Measurements from ENCODE around the gene PCED1A.

Gene PCED1A

GRCh38 chr20:2804041-2804828 lies 36.2 kb downstream of the PCED1A start:
- no peak for DNase-seq (ENCODE audit: low read depth in 2 of 2)

DNA sequence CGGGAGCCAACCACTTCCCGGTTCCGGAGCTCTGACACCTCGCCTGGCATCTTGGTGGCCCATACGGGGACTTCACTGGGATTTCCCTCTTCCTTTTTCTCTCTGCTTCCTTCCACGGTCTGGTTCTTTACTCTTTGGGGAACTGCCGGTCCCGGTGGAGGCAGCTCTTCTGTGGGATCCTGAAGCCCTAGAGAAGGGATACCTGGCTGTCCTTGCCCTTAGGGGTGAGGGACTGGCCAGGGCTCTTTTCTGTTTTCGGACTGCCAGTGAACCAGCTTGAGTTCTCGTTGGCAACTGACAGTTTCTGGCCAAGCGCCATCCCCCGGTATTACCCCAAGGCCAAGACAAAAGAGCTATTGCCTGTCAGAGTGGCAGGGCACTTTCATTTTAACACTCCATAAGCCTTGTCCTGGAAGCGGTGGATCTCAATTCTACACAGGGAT lies 39.1 kb downstream of the PCED1A start:
- no peak for DNase-seq (ENCODE audit: low read depth in 2 of 2)

- no peak for DNase-seq (ENCODE audit: low read depth in 2 of 2)
Measured at GRCh38 chr20:2800521-2801285, 39.8 kb downstream of the PCED1A start, which contains the start of gene CPXM1. CPXM1 (minus strand) TSS chr20:2800627; CDS start chr20:2800572, 55 bp downstream.

- DNase-seq (ENCODE audit: low read depth in 2 of 2), result no peak
Measured at GRCh38 chr20:2799688-2800520, 40.6 kb downstream of the PCED1A start.

DNA sequence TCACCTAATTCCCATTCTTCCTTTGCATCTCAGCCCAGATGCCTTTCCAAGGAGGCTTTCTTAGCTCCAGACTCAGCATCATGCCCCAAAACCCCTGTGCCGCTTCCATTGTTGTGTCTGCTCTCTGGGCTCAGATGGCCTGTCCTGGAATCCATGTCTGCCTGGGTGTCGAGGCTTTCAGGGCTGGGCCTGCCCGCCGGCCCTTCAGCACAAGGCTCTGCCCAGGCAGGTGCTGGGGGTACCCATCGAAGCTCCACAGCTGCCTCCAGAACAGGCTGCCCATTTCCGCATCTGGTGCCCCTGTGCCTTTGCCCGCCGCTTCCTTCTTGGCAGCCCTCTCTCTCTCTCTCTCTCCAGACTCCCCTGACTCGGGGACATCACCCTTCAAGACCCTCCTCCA lies 41.2 kb downstream of the PCED1A start:
- DNase-seq (ENCODE audit: low read depth in 2 of 2), result no peak

DNA sequence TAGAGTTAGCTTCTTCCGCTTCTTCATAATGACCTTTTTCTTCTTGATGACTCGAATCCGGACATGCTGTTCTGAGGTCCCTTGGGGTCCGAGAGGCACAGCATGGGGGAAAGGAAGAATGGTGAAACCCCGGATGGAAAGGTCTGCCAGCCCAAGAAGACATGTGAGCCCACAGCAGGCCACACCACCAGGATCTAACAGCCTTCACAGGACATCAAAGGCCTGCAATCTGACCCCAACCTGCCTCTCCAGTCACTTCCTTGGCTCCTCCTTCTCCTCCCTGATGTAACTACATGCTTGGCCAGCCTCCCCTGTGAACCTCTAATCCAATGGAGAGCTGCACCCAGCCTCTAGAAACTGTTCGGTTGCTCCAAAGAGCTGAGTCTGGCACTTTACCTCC lies 41.6 kb downstream of the PCED1A start:
- no peak for DNase-seq (ENCODE audit: low read depth in 2 of 2)

DNA sequence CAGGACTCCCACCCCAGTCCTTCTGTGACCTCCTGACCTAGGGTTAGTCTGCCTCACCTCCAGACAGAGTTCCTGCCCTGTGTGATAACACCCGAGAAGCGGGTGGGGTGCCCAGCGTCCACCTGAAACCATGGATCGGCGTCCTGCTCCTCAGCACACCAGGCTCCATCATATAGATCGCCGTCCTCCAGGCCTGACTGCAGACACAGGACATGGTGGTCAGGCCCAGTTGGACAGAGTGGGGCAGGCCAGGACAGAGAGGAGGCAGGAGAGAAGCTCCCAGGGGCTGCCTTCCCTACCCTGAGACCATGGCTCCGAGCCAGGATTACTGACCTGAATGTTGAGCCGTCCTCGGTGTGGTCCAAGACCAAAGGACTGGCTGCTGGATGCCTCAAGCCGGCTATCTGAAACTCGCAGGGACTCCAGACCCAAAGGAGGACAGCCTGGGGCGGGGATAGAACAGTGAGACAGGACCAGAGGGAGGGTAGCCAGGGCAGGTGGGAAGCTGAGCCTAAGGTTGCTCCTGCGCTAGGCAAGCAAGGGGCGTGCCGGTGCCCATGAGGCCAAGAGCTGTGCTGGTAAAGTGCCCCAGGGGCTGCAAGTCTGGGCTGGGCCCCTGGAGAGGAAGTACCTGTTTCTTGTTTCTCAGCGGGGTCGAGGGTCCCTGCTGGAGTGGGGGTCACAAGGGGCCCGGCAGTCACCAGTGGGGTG lies 42.2 kb downstream of the PCED1A start:
- DNase-seq (ENCODE audit: low read depth in 2 of 2), result no peak

GRCh38 chr20:2797136-2797983 lies 43.1 kb downstream of the PCED1A start:
- no peak for DNase-seq (ENCODE audit: low read depth in 2 of 2)

DNA sequence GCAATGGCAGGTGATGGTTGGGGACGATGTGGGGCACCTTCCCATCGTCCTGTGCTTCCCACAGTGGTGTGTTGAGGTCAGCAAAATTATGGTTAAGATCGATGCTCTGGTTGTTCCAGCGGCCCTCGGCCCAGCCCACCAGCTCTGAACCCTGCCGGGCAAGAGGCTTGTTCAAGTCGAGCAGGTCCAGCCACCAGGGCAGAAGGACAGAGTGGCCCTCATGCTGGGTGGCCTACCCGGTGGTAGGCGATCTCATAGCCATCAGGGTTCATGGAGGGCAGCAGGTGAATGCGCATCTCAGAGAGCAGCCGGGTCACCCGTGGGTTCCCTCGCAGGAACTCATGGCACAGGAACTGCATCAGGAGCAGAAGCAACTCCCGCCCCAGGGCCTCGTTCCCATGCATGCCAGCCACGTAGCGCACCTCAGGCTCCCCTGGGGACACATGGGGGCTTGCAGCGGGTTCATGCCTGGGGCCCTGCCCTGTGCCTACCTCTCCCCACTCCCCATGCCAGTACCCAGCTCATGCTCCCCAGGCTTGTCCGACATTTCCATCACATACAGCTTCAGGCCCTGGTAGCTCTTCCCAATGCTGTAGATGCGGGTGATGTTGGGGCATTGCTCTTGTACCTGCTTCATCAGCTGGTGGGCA lies 44.3 kb downstream of the PCED1A start:
- no peak for DNase-seq (ENCODE audit: low read depth in 2 of 2)

DNA sequence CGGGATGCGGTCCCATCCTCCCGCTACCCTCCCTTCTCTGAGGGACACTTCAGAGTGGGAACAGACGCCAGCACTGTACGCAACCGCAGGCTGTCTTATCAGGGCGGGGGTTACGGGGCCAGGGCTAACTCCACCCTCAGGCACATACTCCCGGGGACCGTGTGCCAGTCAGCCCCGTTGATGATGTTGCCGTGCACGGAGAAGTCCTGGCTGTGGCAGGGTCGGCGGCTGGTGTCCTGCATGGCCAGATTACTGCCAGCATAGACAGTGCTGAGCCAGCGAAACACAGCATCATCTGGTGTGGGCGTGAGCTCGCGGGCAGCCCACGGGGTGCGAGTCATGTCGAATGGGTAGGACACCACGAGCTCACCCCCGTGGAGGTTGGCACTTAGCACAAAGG lies 45.0 kb downstream of the PCED1A start:
- DNase-seq (ENCODE audit: low read depth in 2 of 2), result no peak

DNA sequence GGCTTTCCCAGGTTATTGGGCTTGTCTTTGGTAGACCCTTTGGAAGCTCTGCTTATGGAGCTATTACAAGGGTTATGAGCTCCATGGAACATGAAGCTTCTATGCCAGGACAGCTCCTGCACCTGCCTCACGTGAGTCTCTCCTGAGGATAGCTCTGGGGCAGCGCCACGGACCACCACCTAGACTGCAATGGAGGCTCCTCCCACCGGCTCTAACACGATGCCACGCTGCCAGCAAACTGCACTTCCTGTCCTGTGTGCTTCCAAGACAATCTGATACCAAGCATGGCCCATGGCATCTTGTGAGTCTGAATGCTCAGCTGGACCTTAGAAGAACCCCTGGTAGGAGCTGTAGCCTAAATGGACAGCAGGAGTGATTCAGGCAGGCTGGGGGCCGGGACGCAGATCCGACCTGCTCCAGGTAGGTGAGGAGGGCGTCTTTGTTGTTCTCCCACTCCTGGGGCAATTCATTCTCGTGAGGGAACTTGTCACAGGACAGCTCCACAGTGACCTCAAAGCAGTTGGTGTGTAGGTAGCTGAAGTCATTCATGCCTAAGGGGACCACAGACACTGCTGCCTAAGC lies 45.5 kb downstream of the PCED1A start:
- DNase-seq (ENCODE audit: low read depth in 2 of 2), result no peak

GRCh38 chr20:2794202-2794748 lies 46.2 kb downstream of the PCED1A start:
- DNase-seq (ENCODE audit: low read depth in 2 of 2), result no peak

DNA sequence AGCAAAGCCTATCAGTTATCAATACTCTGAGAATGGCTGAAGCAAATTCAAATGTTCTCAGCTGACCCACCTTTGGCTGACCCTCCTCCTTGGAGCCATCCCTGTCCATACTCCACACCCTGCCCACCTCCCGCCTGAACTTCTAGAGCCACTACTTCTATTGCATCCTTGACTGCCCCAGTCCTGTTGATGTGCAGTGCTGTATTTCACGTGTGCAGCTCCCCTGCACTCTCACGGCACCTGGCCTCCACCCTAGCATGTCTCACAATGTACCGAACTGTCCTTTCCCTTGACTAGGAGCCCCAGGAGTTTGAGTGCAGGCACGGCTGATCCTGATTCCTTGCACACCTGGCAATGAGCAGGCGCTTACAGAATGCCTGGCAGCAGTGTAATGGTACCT lies 47.0 kb downstream of the PCED1A start:
- DNase-seq (ENCODE audit: low read depth in 2 of 2), result no peak

Measured in stimulated activated CD8-positive, alpha-beta memory T cell treated with anti-CD3 and anti-CD28 coated beads, Interleukin-15, amount 100 ng/mL, for 4 hours (primary cell).